Panc1 (cell line): ENCODE results near the gene UCK1.

Experiments used
- POLR2AphosphoS5 ChIP-seq: IDR thresholded peaks from 2 replicates; pipeline ENCODE4 v1.6.1; 2012; ENCODE audit warnings: mild to moderate bottlenecking, low read depth, low read length, moderate library complexity
- SIN3A ChIP-seq: IDR thresholded peaks from 2 replicates; pipeline ENCODE4 v1.6.1; 2012; ENCODE audit warnings: low read depth, mild to moderate bottlenecking, low read length, moderate library complexity, borderline replicate concordance; ENCODE audit not compliant: insufficient read depth
- TF ChIP-seq, protein P1 (sequence below): fragments of 450-650 bp; IDR thresholded peaks from 2 replicates; pipeline ENCODE4 v1.5.1; 2017; ENCODE audit warnings: mild to moderate bottlenecking

DNA sequence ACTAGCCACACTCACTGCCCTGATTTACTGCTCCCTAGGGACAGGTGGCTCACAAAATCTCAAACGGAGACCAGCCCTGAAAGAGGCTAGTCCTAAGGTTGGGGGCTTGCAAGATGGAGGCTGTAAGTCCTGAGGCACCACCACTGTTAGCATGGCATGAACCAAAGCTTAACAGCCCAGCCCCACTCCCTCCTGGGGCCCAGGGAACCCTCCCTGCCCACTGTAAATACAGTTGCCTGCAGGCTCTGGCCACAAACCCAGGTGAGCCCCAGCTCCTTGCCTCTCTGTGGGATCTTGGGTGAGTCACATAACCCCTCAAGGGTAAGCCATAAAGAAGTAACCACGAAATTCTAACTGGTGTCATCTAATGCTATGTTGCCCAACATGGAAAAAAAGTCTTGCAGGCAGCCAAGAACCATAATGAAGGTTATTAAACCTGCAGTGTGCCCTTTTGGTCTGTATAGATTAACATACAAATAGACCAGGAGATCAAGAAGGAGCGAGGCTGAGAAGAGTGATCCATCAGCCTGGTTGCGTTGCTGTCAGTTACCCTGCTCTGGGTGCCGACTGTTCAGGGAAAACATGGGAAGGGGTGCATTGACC, 30.0 kb downstream of the UCK1 start:
- TF ChIP-seq, protein P1, sequence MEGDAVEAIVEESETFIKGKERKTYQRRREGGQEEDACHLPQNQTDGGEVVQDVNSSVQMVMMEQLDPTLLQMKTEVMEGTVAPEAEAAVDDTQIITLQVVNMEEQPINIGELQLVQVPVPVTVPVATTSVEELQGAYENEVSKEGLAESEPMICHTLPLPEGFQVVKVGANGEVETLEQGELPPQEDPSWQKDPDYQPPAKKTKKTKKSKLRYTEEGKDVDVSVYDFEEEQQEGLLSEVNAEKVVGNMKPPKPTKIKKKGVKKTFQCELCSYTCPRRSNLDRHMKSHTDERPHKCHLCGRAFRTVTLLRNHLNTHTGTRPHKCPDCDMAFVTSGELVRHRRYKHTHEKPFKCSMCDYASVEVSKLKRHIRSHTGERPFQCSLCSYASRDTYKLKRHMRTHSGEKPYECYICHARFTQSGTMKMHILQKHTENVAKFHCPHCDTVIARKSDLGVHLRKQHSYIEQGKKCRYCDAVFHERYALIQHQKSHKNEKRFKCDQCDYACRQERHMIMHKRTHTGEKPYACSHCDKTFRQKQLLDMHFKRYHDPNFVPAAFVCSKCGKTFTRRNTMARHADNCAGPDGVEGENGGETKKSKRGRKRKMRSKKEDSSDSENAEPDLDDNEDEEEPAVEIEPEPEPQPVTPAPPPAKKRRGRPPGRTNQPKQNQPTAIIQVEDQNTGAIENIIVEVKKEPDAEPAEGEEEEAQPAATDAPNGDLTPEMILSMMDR: no peak
- TF ChIP-seq POLR2AphosphoS5 (no peak), SIN3A (no peak)
